ENCODE data around the gene SFXN3.

SFXN3 gene

DNA sequence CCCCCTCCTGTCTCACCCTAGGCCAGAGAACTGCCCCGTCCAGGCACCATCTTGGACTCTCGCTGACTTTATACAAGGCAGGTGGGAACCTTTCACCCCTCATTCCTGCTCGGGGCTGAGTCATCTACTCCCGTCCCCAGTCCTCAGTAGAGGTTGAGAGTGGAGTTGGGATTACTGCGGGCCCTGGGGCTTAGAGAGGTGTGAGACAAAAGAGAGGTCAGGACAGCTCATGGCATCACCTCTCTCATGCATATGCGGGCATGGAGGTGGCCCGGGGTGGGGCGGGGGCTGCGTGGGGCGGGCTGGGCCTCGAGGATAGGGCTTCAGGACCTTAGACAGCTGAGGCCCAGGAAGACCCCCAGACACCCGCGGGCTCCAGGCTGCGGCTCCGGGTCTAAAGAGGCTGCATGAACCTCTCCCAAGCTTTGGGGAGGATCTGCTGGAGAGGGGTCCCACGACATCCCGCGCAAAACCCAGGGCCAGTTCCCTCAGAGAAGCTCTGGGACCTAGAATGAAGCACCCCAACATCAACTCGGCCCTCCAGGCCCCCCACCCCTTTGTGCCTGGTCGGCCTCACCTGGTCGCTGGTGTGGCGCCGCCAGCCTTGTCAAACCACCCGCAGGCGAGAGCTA lies 422 bp upstream of the SFXN3 start:
- TF ChIP-seq CEBPB (IDR thresholded peaks at IDR 0.05) (no peak), ZBTB7A (IDR thresholded peaks at IDR 0.05; ENCODE audit: low read depth) (peak; percentile 50; the same call in 1 of the 2 replicates)

DNA sequence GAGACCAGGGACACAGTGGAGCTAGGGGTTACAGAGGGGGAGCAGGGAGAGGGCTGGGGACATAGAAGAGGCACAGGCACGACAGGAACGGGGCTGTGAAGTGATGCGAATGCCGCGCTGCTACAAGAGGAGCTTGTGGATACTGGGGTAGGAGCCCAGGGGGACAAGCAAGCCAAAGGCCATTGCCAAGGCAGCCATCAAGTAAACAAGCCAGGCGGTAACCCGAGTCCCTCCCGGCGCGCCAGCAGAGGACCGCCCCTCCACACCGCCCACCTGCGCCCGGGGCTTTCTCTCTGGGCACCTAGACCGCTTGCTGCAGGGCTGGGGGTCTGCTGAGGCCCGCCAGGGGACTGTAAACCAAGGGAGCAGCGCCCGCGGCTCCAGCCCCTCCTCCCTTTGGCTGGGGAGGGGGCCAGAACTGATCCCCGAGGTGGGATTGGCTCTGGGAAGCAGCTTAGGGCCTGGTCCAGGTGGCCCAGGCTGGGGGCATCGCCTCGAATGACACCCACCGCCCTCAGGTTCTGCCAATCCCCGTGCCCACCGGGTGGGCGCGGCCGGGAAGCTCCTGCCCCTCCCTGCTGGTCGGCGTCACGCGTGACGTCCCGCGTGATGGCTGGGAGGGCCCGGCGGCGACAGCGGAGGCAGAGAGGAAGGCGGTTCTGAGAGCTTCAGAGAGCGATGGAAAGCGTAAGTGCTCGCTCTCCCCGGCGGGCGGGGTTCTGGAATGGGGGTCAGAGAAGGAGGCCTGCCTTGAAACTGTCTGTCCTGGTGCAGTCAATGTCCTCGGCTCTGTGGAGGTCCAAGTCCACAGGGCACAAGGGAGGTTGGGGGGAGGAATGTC lies 982 bp downstream of the SFXN3 start:
- peak; percentile 84 for TF ChIP-seq CREB1 (IDR thresholded peaks at IDR 0.05; ENCODE audit: low read depth)
- no peak for TF ChIP-seq TEAD4 (IDR thresholded peaks at IDR 0.05)
- no peak; the same call in 1 of the 2 replicates for TF ChIP-seq NFIC (IDR thresholded peaks at IDR 0.05)
- no peak for TF ChIP-seq FOXM1 (IDR thresholded peaks at IDR 0.05; ENCODE audit: borderline replicate concordance, low read depth)
- TF ChIP-seq ZBTB7A (IDR thresholded peaks at IDR 0.05; ENCODE audit: low read depth), result peak; percentile 73
- TF ChIP-seq, protein P1, sequence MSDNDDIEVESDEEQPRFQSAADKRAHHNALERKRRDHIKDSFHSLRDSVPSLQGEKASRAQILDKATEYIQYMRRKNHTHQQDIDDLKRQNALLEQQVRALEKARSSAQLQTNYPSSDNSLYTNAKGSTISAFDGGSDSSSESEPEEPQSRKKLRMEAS (IDR thresholded peaks at IDR 0.05), result no peak; the same call in 1 of the 2 replicates
- no peak for TF ChIP-seq CEBPB (IDR thresholded peaks at IDR 0.05)
- peak; percentile 67; the same call in 1 of the 2 replicates for TF ChIP-seq TAF1 (IDR thresholded peaks at IDR 0.05; ENCODE audit: low read depth)
- no peak for TF ChIP-seq EP300 (IDR thresholded peaks at IDR 0.05; ENCODE audit: borderline replicate concordance)
- TF ChIP-seq RAD21 (IDR thresholded peaks at IDR 0.05; ENCODE audit: low read depth), result no peak
- peak; percentile 32; the same call in 1 of the 2 replicates for TF ChIP-seq YY1 (IDR thresholded peaks at IDR 0.05; ENCODE audit: low read depth)
- TF ChIP-seq, protein P2, sequence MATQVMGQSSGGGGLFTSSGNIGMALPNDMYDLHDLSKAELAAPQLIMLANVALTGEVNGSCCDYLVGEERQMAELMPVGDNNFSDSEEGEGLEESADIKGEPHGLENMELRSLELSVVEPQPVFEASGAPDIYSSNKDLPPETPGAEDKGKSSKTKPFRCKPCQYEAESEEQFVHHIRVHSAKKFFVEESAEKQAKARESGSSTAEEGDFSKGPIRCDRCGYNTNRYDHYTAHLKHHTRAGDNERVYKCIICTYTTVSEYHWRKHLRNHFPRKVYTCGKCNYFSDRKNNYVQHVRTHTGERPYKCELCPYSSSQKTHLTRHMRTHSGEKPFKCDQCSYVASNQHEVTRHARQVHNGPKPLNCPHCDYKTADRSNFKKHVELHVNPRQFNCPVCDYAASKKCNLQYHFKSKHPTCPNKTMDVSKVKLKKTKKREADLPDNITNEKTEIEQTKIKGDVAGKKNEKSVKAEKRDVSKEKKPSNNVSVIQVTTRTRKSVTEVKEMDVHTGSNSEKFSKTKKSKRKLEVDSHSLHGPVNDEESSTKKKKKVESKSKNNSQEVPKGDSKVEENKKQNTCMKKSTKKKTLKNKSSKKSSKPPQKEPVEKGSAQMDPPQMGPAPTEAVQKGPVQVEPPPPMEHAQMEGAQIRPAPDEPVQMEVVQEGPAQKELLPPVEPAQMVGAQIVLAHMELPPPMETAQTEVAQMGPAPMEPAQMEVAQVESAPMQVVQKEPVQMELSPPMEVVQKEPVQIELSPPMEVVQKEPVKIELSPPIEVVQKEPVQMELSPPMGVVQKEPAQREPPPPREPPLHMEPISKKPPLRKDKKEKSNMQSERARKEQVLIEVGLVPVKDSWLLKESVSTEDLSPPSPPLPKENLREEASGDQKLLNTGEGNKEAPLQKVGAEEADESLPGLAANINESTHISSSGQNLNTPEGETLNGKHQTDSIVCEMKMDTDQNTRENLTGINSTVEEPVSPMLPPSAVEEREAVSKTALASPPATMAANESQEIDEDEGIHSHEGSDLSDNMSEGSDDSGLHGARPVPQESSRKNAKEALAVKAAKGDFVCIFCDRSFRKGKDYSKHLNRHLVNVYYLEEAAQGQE (IDR thresholded peaks at IDR 0.05; ENCODE audit: low read depth), result no peak
- no peak; the same call in 1 of the 2 replicates for TF ChIP-seq TCF12 (IDR thresholded peaks at IDR 0.05; ENCODE audit: low read depth)
- TF ChIP-seq, protein P3, sequence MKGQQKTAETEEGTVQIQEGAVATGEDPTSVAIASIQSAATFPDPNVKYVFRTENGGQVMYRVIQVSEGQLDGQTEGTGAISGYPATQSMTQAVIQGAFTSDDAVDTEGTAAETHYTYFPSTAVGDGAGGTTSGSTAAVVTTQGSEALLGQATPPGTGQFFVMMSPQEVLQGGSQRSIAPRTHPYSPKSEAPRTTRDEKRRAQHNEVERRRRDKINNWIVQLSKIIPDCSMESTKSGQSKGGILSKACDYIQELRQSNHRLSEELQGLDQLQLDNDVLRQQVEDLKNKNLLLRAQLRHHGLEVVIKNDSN (IDR thresholded peaks at IDR 0.05), result no peak
- 0 out of 2 replicates have a peak, but pooled peaks have one; percentile 22 for TF ChIP-seq EGR1 (IDR thresholded peaks at IDR 0.05)

DNA sequence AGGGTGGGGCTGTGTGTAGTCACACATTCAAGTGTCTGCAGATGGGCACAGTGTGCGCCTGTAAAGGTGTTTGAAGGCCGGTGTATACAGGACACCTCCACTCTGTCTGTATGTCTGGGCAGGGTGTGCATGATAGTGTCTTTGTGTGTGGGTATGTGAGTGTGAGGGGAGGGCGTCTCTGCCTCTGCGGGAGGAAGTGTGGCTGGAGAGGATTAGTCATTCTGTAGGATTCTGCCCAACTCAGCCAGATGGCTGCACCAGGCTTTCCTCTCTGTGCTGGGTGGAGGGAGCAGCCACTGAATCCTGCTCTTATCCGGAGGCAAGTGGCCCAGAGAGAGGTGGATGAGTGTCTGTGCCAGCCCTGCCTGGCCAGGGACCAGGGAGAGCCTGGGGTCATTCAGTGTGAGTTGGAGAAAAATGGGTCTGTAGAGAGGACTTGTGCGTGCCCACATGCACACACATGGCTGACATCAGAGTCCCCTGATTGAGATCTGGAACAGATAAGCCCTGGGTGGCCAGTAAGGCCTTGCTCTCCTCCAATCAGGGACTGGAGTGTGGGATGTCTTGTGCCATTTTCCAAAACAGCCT lies 1.7 kb downstream of the SFXN3 start:
- TF ChIP-seq TEAD4 (IDR thresholded peaks at IDR 0.05) (peak; percentile 41), EGR1 (IDR thresholded peaks at IDR 0.05) (no peak)

DNA sequence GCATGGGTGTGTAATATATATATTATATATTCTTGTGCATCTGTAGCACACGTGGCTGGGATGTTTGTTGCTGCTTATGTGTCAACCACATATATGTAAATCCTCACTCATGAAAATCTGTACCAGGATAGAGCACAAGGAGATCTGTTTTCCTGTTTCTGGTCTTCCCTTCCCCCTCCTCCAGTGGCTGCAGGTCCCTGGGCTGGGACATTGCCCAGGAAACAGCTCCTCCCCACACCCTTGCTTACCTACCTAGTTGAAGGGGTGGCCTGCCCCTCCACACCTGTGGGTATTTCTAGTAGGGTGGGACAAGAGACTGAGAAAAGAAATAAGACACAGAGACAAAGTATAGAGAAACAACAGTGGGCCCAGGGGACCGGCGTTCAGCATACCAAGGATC lies 2.2 kb downstream of the SFXN3 start:
- no peak for TF ChIP-seq NFIC (IDR thresholded peaks at IDR 0.05)
- no peak for TF ChIP-seq EGR1 (IDR thresholded peaks at IDR 0.05)
- no peak for TF ChIP-seq YY1 (IDR thresholded peaks at IDR 0.05; ENCODE audit: low read depth)
- TF ChIP-seq TAF1 (IDR thresholded peaks at IDR 0.05; ENCODE audit: low read depth), result no peak
- no peak for TF ChIP-seq CREB1 (IDR thresholded peaks at IDR 0.05; ENCODE audit: low read depth)
- no peak for TF ChIP-seq FOXM1 (IDR thresholded peaks at IDR 0.05; ENCODE audit: borderline replicate concordance, low read depth)
- TF ChIP-seq, protein P1 (IDR thresholded peaks at IDR 0.05), result no peak
- TF ChIP-seq, protein P2 (IDR thresholded peaks at IDR 0.05; ENCODE audit: low read depth), result no peak
- no peak for TF ChIP-seq RAD21 (IDR thresholded peaks at IDR 0.05; ENCODE audit: low read depth)
- no peak for TF ChIP-seq CEBPB (IDR thresholded peaks at IDR 0.05)
- TF ChIP-seq, protein P3 (IDR thresholded peaks at IDR 0.05), result no peak
- no peak for TF ChIP-seq TCF12 (IDR thresholded peaks at IDR 0.05; ENCODE audit: low read depth)
- TF ChIP-seq ZBTB7A (IDR thresholded peaks at IDR 0.05; ENCODE audit: low read depth), result no peak

DNA sequence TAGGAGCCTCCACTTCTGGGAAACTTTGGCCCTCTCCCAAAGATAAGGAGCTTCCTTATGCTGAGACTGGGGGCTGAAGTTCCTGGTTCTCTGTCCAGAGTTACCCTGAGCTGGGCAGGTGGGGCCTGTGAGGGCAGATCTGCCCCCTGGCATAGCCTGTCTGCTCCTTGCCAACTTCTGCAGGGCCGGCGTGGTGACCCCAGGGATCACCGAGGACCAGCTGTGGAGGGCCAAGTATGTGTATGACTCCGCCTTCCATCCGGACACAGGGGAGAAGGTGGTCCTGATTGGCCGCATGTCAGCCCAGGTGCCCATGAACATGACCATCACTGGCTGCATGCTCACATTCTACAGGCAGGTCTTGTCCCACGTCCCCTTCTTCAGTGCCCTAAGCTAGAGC lies 4.3 kb downstream of the SFXN3 start:
- TF ChIP-seq NFIC (IDR thresholded peaks at IDR 0.05) (no peak), TCF12 (IDR thresholded peaks at IDR 0.05; ENCODE audit: low read depth) (no peak), RAD21 (IDR thresholded peaks at IDR 0.05; ENCODE audit: low read depth) (no peak), EGR1 (IDR thresholded peaks at IDR 0.05) (no peak), YY1 (IDR thresholded peaks at IDR 0.05; ENCODE audit: low read depth) (no peak), EP300 (IDR thresholded peaks at IDR 0.05; ENCODE audit: borderline replicate concordance) (no peak), ZBTB7A (IDR thresholded peaks at IDR 0.05; ENCODE audit: low read depth) (no peak), TEAD4 (IDR thresholded peaks at IDR 0.05) (no peak)
- TF ChIP-seq, protein P3 (IDR thresholded peaks at IDR 0.05), result no peak
- TF ChIP-seq, protein P2 (IDR thresholded peaks at IDR 0.05; ENCODE audit: low read depth), result no peak
- TF ChIP-seq, protein P1 (IDR thresholded peaks at IDR 0.05), result no peak
